ENCODE data around the gene FARP2.
"Not testable (repeated sequence)": the region's sequence is repeated elsewhere in the genome, so short reads cannot be mapped to it uniquely, and the experiment has no call there.

The FARP2 gene

GRCh38 chr2:241317391-241317790 lies 38.7 kb upstream of the FARP2 start:
- H3K4me2 ChIP-seq (ENCODE audit: low read depth, low read length, poor library complexity, severe bottlenecking) = peak overlapping the region; percentile 96
- peak overlapping the region; percentile 100 for H3K9ac ChIP-seq (ENCODE audit: low read depth, low read length, poor library complexity, severe bottlenecking)
- no peak overlapping the region for H2AFZ ChIP-seq (ENCODE audit: low read length)
- no peaks in the 10 kb centered on the region for H3K9me2 ChIP-seq (replicated peaks; ENCODE audit: low read depth, low read length)
- H3K27me3 ChIP-seq (ENCODE audit: insufficient read depth, low read length, poor library complexity, severe bottlenecking) = no peaks in the 10 kb centered on the region
- no peaks in the 10 kb centered on the region for H3F3A ChIP-seq (ENCODE audit: low read depth)
- peaks cover 64% of the 10 kb centered on the region for H3K4me1 ChIP-seq (ENCODE audit: insufficient read depth, low read length, poor library complexity, severe bottlenecking)
- no peaks in the 10 kb centered on the region for H3K9me3 ChIP-seq (ENCODE audit: insufficient read depth, low read depth, low read length)
- TF ChIP-seq CTCF (conservative IDR thresholded peaks at IDR 0.05; ENCODE audit: low read length) = no peak
- no peak for TF ChIP-seq EZH2phosphoT487 (IDR thresholded peaks at IDR 0.05; ENCODE audit: borderline replicate concordance)
- H4K20me1 ChIP-seq (ENCODE audit: insufficient read depth, low read length, poor library complexity, severe bottlenecking) = peaks cover 59% of the 10 kb centered on the region
- peaks cover 91% of the 10 kb centered on the region for H3K79me2 ChIP-seq (ENCODE audit: insufficient read depth, low read length)
- peak overlapping the region; percentile 99 for H3K4me3 ChIP-seq (ENCODE audit: low read length, poor library complexity, severe bottlenecking)
- no peaks in the 10 kb centered on the region for H3K36me3 ChIP-seq (ENCODE audit: insufficient read depth, low read length)

- Histone ChIP-seq H3K4me3 (ENCODE audit: low read length, poor library complexity, severe bottlenecking) (peak overlapping the region; percentile 99), H3K9ac (ENCODE audit: low read depth, low read length, poor library complexity, severe bottlenecking) (peak overlapping the region; percentile 100), H4K20me1 (ENCODE audit: insufficient read depth, low read length, poor library complexity, severe bottlenecking) (peaks cover 73% of the 10 kb centered on the region), H3K4me2 (ENCODE audit: low read depth, low read length, poor library complexity, severe bottlenecking) (peak overlapping the region; percentile 96), H3K79me2 (ENCODE audit: insufficient read depth, low read length) (peaks cover 91% of the 10 kb centered on the region), H3K4me1 (ENCODE audit: insufficient read depth, low read length, poor library complexity, severe bottlenecking) (peaks cover 63% of the 10 kb centered on the region)
- not testable (repeated sequence) for H2AFZ ChIP-seq (ENCODE audit: low read length); H3K36me3 ChIP-seq (ENCODE audit: insufficient read depth, low read length); H3K9me2 ChIP-seq (replicated peaks; ENCODE audit: low read depth, low read length); H3K27me3 ChIP-seq (ENCODE audit: insufficient read depth, low read length, poor library complexity, severe bottlenecking); H3F3A ChIP-seq (ENCODE audit: low read depth); H3K9me3 ChIP-seq (ENCODE audit: insufficient read depth, low read depth, low read length)
These were observed 37.3 kb upstream of the FARP2 start for GRCh38 chr2:241318830-241319229.

GRCh38 chr2:241320394-241320793 lies 35.7 kb upstream of the FARP2 start:
- H3K4me3 ChIP-seq (ENCODE audit: low read length, poor library complexity, severe bottlenecking) = peak overlapping the region; percentile 99
- H2AFZ ChIP-seq (ENCODE audit: low read length) = no peak overlapping the region
- peaks cover 57% of the 10 kb centered on the region for H3K4me1 ChIP-seq (ENCODE audit: insufficient read depth, low read length, poor library complexity, severe bottlenecking)
- TF ChIP-seq EZH2phosphoT487 (IDR thresholded peaks at IDR 0.05; ENCODE audit: borderline replicate concordance) (no peak), CTCF (conservative IDR thresholded peaks at IDR 0.05; ENCODE audit: low read length) (no peak)
- H3K36me3 ChIP-seq (ENCODE audit: insufficient read depth, low read length) = peaks cover 18% of the 10 kb centered on the region
- no peaks in the 10 kb centered on the region for H3K27me3 ChIP-seq (ENCODE audit: insufficient read depth, low read length, poor library complexity, severe bottlenecking)
- peaks cover 96% of the 10 kb centered on the region for H3K79me2 ChIP-seq (ENCODE audit: insufficient read depth, low read length)
- peaks cover 89% of the 10 kb centered on the region for H4K20me1 ChIP-seq (ENCODE audit: insufficient read depth, low read length, poor library complexity, severe bottlenecking)
- no peaks in the 10 kb centered on the region for H3K9me3 ChIP-seq (ENCODE audit: insufficient read depth, low read depth, low read length)
- peak overlapping the region; percentile 100 for H3K9ac ChIP-seq (ENCODE audit: low read depth, low read length, poor library complexity, severe bottlenecking)
- no peaks in the 10 kb centered on the region for H3K9me2 ChIP-seq (replicated peaks; ENCODE audit: low read depth, low read length)
- no peaks in the 10 kb centered on the region for H3F3A ChIP-seq (ENCODE audit: low read depth)
- peak overlapping the region; percentile 96 for H3K4me2 ChIP-seq (ENCODE audit: low read depth, low read length, poor library complexity, severe bottlenecking)

GRCh38 chr2:241321033-241321432 lies 35.1 kb upstream of the FARP2 start:
- H3K27me3 ChIP-seq (ENCODE audit: insufficient read depth, low read length, poor library complexity, severe bottlenecking) = no peaks in the 10 kb centered on the region
- H3K4me3 ChIP-seq (ENCODE audit: low read length, poor library complexity, severe bottlenecking) = peak overlapping the region; percentile 99
- H4K20me1 ChIP-seq (ENCODE audit: insufficient read depth, low read length, poor library complexity, severe bottlenecking) = peaks cover 94% of the 10 kb centered on the region
- no peaks in the 10 kb centered on the region for H3K9me3 ChIP-seq (ENCODE audit: insufficient read depth, low read depth, low read length)
- peaks cover 100% of the 10 kb centered on the region for H3K79me2 ChIP-seq (ENCODE audit: insufficient read depth, low read length)
- peak overlapping the region; percentile 96 for H3K4me2 ChIP-seq (ENCODE audit: low read depth, low read length, poor library complexity, severe bottlenecking)
- H3K9me2 ChIP-seq (replicated peaks; ENCODE audit: low read depth, low read length) = no peaks in the 10 kb centered on the region
- H3K9ac ChIP-seq (ENCODE audit: low read depth, low read length, poor library complexity, severe bottlenecking) = peak overlapping the region; percentile 100
- no peak overlapping the region for H2AFZ ChIP-seq (ENCODE audit: low read length)
- TF ChIP-seq EZH2phosphoT487 (IDR thresholded peaks at IDR 0.05; ENCODE audit: borderline replicate concordance) (no peak), CTCF (conservative IDR thresholded peaks at IDR 0.05; ENCODE audit: low read length) (no peak)
- H3F3A ChIP-seq (ENCODE audit: low read depth) = no peaks in the 10 kb centered on the region
- peaks cover 25% of the 10 kb centered on the region for H3K36me3 ChIP-seq (ENCODE audit: insufficient read depth, low read length)
- H3K4me1 ChIP-seq (ENCODE audit: insufficient read depth, low read length, poor library complexity, severe bottlenecking) = peaks cover 57% of the 10 kb centered on the region

Data from Loucy (cell line).